Ovary (tissue), 9 donors: Measurements from ENCODE around the gene DSCAML1. TPM values are rescaled to one million over a fixed set of nuclear protein-coding genes. Genes with fewer than 3 reads are reported as not detected.

ENCODE experiments used
- DNase-seq, 5 donors: peaks; one replicate each; pipeline ENCODE4 v3.0.0-alpha.2; 2019 to 2020
- H3K27ac ChIP-seq, 2 donors: fragments of 200-600 bp; one replicate each; pipeline versions ENCODE4 v1.5.1 to v1.8.0; 2019 to 2022
- H3K27me3 ChIP-seq: fragments of 200-600 bp; one replicate; pipeline ENCODE4 v1.8.0; 2022
- H3K36me3 ChIP-seq: fragments of 200-600 bp; sonication (generic); one replicate; pipeline ENCODE4 v1.5.1; 2019
- H3K4me1 ChIP-seq: one replicate; pipeline ENCODE4 v1.8.1; 2013; ENCODE audit warnings: mild to moderate bottlenecking, moderate library complexity; ENCODE audit not compliant: insufficient read depth
- H3K4me3 ChIP-seq: fragments of 200-600 bp; sonication (generic); one replicate; pipeline ENCODE4 v1.5.1; 2017
- H3K9me3 ChIP-seq, 2 donors: fragments of 200-600 bp in 1 of 2; sonication (generic) in 1 of 2; one replicate each; pipeline versions ENCODE4 v1.5.1 to v1.8.1; 2013 to 2019; ENCODE audit warnings: mild to moderate bottlenecking in 1 of 2, moderate library complexity in 1 of 2
- CTCF ChIP-seq, 3 donors: fragments of 450-650 bp in 2 of 3; fragments of 200-600 bp in 1 of 3; IDR thresholded peaks; one replicate each; pipeline versions ENCODE4 v1.5.1 to v1.8.0; 2016 to 2022; ENCODE audit warnings: antibody characterized with exemption in 3 of 3, mild to moderate bottlenecking in 1 of 3
- EP300 ChIP-seq: sonication (generic); formaldehyde crosslinking; IDR thresholded peaks from one replicate; pipeline ENCODE4 v1.6.1; 2017; ENCODE audit warnings: antibody characterized with exemption
- POLR2A ChIP-seq: fragments of 450-650 bp; IDR thresholded peaks from one replicate; pipeline ENCODE4 v1.6.1; 2017; ENCODE audit warnings: antibody characterized with exemption, mild to moderate bottlenecking, moderate library complexity
- WGBS, 3 donors: extraction: QIAGEN DNeasy Blood & Tissue Kit in 1 of 3; methylation state at CpG; one replicate each; pipeline versions ENCODE4 v1.1.5 to v1.1.7; 2013 to 2017; 5-methylcytosine and 5-hydroxymethylcytosine counted together
- intact Hi-C, 4 donors: fragments of 100-400 bp; cut with DNase I; formaldehyde crosslinking; loops; one replicate each; pipeline versions ENCODE4 v1.11.0 to v1.15.1; 2022 to 2023
- polyA plus RNA-seq, 2 donors: library from polyadenylated mRNA; stranded (reverse); fragments of 200-250 nt in 1 of 2; fragments of 350-450 nt in 1 of 2; fragmentation: Illumina TruSeq in 1 of 2; extraction: RNeasy Lipid Tissue Mini Kit (QIAGEN cat#74804) in 1 of 2; gene quantifications; one replicate each; pipeline ENCODE4 v1.2.3, GENCODE V29; 2013 to 2014
- total RNA-seq, 7 donors: library from RNA; depleted of rRNA in 2 of 7; stranded (reverse); fragments of >200 nt in 2 of 7; fragmentation: NEBNext Ultra II Directional in 3 of 7; extraction: Animal tissue kit (Norgen Biotek cat#: 25700) in 3 of 7; gene quantifications; one replicate each; pipeline versions ENCODE4 v1.1.0 to v1.2.4, GENCODE V29; 2016 to 2023
- donor health status: DM: no; HTN: no; CAD: no; lungs with moderate emphysema.
- donor health status: DM: no; HTN: no; CAD: no.
- donor health status: Bipolar disorder and iron deficiency.
- donor health status: DM: yes; HTN: yes; CAD: no.
- donor health status: DM: no; HTN: no; CAD: no.
- donor health status: DM: yes; HTN: yes; CAD: no.

DSCAML1 gene
- total and polyA plus RNA-seq, 9 donors = 0.77 to 16.5 (median 10.6) TPM

- WGBS, 3 donors = 73 to 85% (median 77%) methylated on average over 3 of the region's 3 CpGs
- no peak for TF ChIP-seq EP300
- TF ChIP-seq CTCF (IDR thresholded peaks at IDR 0.05) = no peak
- Histone ChIP-seq H3K36me3 (no peaks in the 10 kb centered on the region), H3K4me1 (no peaks in the 10 kb centered on the region), H3K9me3 (no peaks in the 10 kb centered on the region), H3K27ac (no peak overlapping the region), H3K27me3 (no peaks in the 10 kb centered on the region), H3K4me3 (no peak overlapping the region)
- DNase-seq = no peak
- intact Hi-C loops = no loop called here
Observed at GRCh38 chr11:117679461-117679860, 117.6 kb downstream of the DSCAML1 start.

- Histone ChIP-seq H3K27ac (no peak overlapping the region), H3K36me3 (no peaks in the 10 kb centered on the region), H3K4me3 (no peak overlapping the region), H3K9me3 (no peaks in the 10 kb centered on the region), H3K4me1 (no peaks in the 10 kb centered on the region), H3K27me3 (no peaks in the 10 kb centered on the region)
- no peak for DNase-seq
- intact Hi-C loops = no loop called here
- TF ChIP-seq POLR2A = no peak
- TF ChIP-seq EP300 = no peak
- TF ChIP-seq CTCF (IDR thresholded peaks at IDR 0.05) = no peak
- 90 to 93% (median 92%) methylated on average over 18 of the region's 18 CpGs for WGBS, 3 donors
Observed at GRCh38 chr11:117678658-117679406, 118.2 kb downstream of the DSCAML1 start.

- Histone ChIP-seq H3K27me3 (no peaks in the 10 kb centered on the region), H3K4me1 (no peaks in the 10 kb centered on the region), H3K4me3 (no peak overlapping the region), H3K27ac (no peak overlapping the region), H3K9me3 (no peaks in the 10 kb centered on the region), H3K36me3 (no peaks in the 10 kb centered on the region)
- DNase-seq = no peak
- WGBS, 3 donors = 71 to 78% (median 76%) methylated on average over 12 of the region's 12 CpGs
- intact Hi-C loops = no loop called here
- TF ChIP-seq POLR2A = no peak
- no peak for TF ChIP-seq CTCF (IDR thresholded peaks at IDR 0.05)
- TF ChIP-seq EP300 = no peak
Observed at GRCh38 chr11:117677729-117678310, 119.2 kb downstream of the DSCAML1 start.

- DNase-seq = no peak
- Histone ChIP-seq H3K27ac (no peak overlapping the region), H3K4me1 (no peaks in the 10 kb centered on the region), H3K27me3 (no peaks in the 10 kb centered on the region), H3K36me3 (no peaks in the 10 kb centered on the region), H3K4me3 (no peak overlapping the region), H3K9me3 (no peaks in the 10 kb centered on the region)
- intact Hi-C loops = no loop called here
- 86 to 90% (median 89%) methylated on average over 7 of the region's 7 CpGs for WGBS, 3 donors
- TF ChIP-seq CTCF (IDR thresholded peaks at IDR 0.05) (no peak), POLR2A (no peak), EP300 (no peak)
Observed at GRCh38 chr11:117676501-117676900, 120.5 kb downstream of the DSCAML1 start.
